ENCODE measurements around the gene NME1. TPM values are rescaled to one million over a fixed set of nuclear protein-coding genes. Genes with fewer than 3 reads are reported as not detected.

The NME1 gene
- total and polyA plus RNA-seq, 10 of the 15 experiments (the other 5 are each of a cell fraction or from before 2014, with no cell fraction given) = 273 to 1,362 (median 455) TPM

- H3K27ac ChIP-seq (ENCODE audit: control insufficient read depth, insufficient read depth) = peak overlapping the region; percentile 84
Measured at GRCh38 chr17:51154176-51154575, 817 bp downstream of the NME1 start.

GRCh38 chr17:51155416-51155815, 2.1 kb downstream of the NME1 start:
- no peak for DNase-seq (ENCODE audit: low read depth, low spot score)
- RAD21 ChIA-PET (ENCODE audit: unreplicated experiment) = interaction anchor here (1.2 to 1.3 kb wide), 2 partner anchors 10 to 155 kb away, joined by 4 read pairs; partner anchors contain the start of gene NME2
- SMC1A ChIA-PET (ENCODE audit: uncharacterized antibody, unreplicated experiment) = interaction anchor here (0.8 to 1.1 kb wide), 3 partner anchors 8 to 47 kb away, joined by 3 to 4 read pairs (median 3); partner anchors contain the start of gene NME2
- in situ Hi-C loops (cut with MboI) = no loop called here
- Histone ChIP-seq H3K4me1 (ENCODE audit: control insufficient read depth, insufficient read depth, low read length) (peaks cover 7% of the 10 kb centered on the region), H3K9ac (ENCODE audit: control insufficient read depth, insufficient read depth, low read length) (no peak overlapping the region), H3K36me3 (ENCODE audit: control insufficient read depth in 2 of 2, insufficient read depth in 2 of 2, low read length in 1 of 2) (peaks cover 13 to 30% of the 10 kb centered on the region in 2 experiments), H3K9me3 (replicated peaks; ENCODE audit: control insufficient read depth, insufficient read depth, low read length) (no peaks in the 10 kb centered on the region), H3K4me2 (ENCODE audit: control insufficient read depth, insufficient read depth) (peak overlapping the region; percentile 86), H3K4me3 (peak overlapping the region; percentile 90; the same call in 1 of the 2 replicates), H3K79me2 (ENCODE audit: control insufficient read depth, insufficient read depth, low read length) (peaks cover 49% of the 10 kb centered on the region), H3K27me3 (replicated peaks in 1 of 2; ENCODE audit: control insufficient read depth in 2 of 2, insufficient read depth in 2 of 2, low read length in 1 of 2) (no peaks in the 10 kb centered on the region), H3K27ac (ENCODE audit: control insufficient read depth, insufficient read depth) (no peak overlapping the region), H4K20me1 (ENCODE audit: control insufficient read depth, insufficient read depth) (no peaks in the 10 kb centered on the region), H2AFZ (ENCODE audit: control insufficient read depth, low read depth, low read length) (no peak overlapping the region)
- no peak for FAIRE-seq
- POLR2A ChIA-PET = interaction anchor here (0.6 to 0.8 kb wide), 3 partner anchors 7 to 425 kb away, joined by 3 read pairs; no protein-coding TSS in a partner anchor
- intact Hi-C loops (cut with micrococcal nuclease; ENCODE audit: unreplicated experiment) = no loop called here
- no TSS peak for BruUV-seq (replicated peaks)
- no peak for TF ChIP-seq POLR2A (IDR thresholded peaks at IDR 0.05; ENCODE audit: low read depth, low read length)
- 0 out of 2 replicates have a peak, but pooled peaks have one; percentile 25 for TF ChIP-seq POLR2AphosphoS5 (IDR thresholded peaks at IDR 0.05; ENCODE audit: low read length)
- WGBS (ENCODE audit: insufficient coverage, insufficient replicate concordance, low lambda C conversion rate, missing lambda C conversion rate) = 94% methylated on average over 8 of the region's 8 CpGs
- no peak for ATAC-seq
- CTCF ChIA-PET = interaction anchor here (1.0 to 4.0 kb wide), 6 partner anchors 8 to 377 kb away, joined by 3 to 35 read pairs (median 8); partner anchors contain the start of gene NME2

More at GRCh38 chr17:51154176-51154575, 817 bp downstream of the NME1 start:
- FAIRE-seq (peak; percentile 38), DNase-seq (ENCODE audit: low read depth, low spot score) (no peak), ATAC-seq (peak; percentile 43)
- peaks cover 5 to 22% of the 10 kb centered on the region in 2 experiments for H3K36me3 ChIP-seq (ENCODE audit: control insufficient read depth in 2 of 2, insufficient read depth in 2 of 2, low read length in 1 of 2)
- ChIA-PET CTCF (interaction anchor here (0.5 to 4.6 kb wide), 10 partner anchors 10 to 379 kb away, joined by 3 to 103 read pairs (median 10); partner anchors contain the start of gene NME2), SMC1A (ENCODE audit: uncharacterized antibody, unreplicated experiment) (interaction anchor here (0.8 to 1.3 kb wide), 4 partner anchors 9 to 103 kb away, joined by 3 to 6 read pairs (median 4); no protein-coding TSS in a partner anchor), POLR2A (interaction anchor here (0.6 to 1.6 kb wide), 3 partner anchors 33 to 155 kb away, joined by 3 to 15 read pairs (median 5); partner anchors contain the start of gene SPAG9), RAD21 (ENCODE audit: unreplicated experiment) (interaction anchor here (0.9 to 1.6 kb wide), 6 partner anchors 12 to 287 kb away, joined by 3 to 17 read pairs (median 4); partner anchors contain the start of gene NME2)
- BruUV-seq (replicated peaks) = TSS peak; percentile 66
- in situ Hi-C loops (cut with MboI) (loop anchor here (5.0 kb wide), 2 partner anchors 152 to 287 kb away; partner anchors contain the start of gene TOB1), intact Hi-C loops (cut with micrococcal nuclease; ENCODE audit: unreplicated experiment) (no loop called here)
- no peaks in the 10 kb centered on the region for H3K27me3 ChIP-seq (replicated peaks in 1 of 2; ENCODE audit: control insufficient read depth in 2 of 2, insufficient read depth in 2 of 2, low read length in 1 of 2)
- peaks cover 49% of the 10 kb centered on the region for H3K79me2 ChIP-seq (ENCODE audit: control insufficient read depth, insufficient read depth, low read length)
- H3K4me1 ChIP-seq (ENCODE audit: control insufficient read depth, insufficient read depth, low read length) = peaks cover 7% of the 10 kb centered on the region
- H2AFZ ChIP-seq (ENCODE audit: control insufficient read depth, low read depth, low read length) = peak overlapping the region; percentile 98
- peak overlapping the region; percentile 86 for H3K9ac ChIP-seq (ENCODE audit: control insufficient read depth, insufficient read depth, low read length)
- H4K20me1 ChIP-seq (ENCODE audit: control insufficient read depth, insufficient read depth) = no peaks in the 10 kb centered on the region
- TF ChIP-seq CREB1 (IDR thresholded peaks at IDR 0.05; ENCODE audit: low read depth) = no peak
- TF ChIP-seq WRNIP1 (IDR thresholded peaks at IDR 0.05; ENCODE audit: borderline replicate concordance, low read depth, low read length) = 0 out of 2 replicates have a peak, but pooled peaks have one; percentile 9
- peak overlapping the region; percentile 90 for H3K4me3 ChIP-seq
- H3K4me2 ChIP-seq (ENCODE audit: control insufficient read depth, insufficient read depth) = peak overlapping the region; percentile 86
- WGBS (ENCODE audit: insufficient coverage, insufficient replicate concordance, low lambda C conversion rate, missing lambda C conversion rate) = 0% methylated on average over 6 of the region's 6 CpGs
- H3K9me3 ChIP-seq (replicated peaks; ENCODE audit: control insufficient read depth, insufficient read depth, low read length) = no peaks in the 10 kb centered on the region

All from GM12878 (cell line).